ENCODE results near the gene ALX4.

Gene ALX4

GRCh38 chr11:44237156-44237555, 72.8 kb downstream of the ALX4 start:
- DNase-seq, result no peak

GRCh38 chr11:44236296-44236695, 73.6 kb downstream of the ALX4 start:
- no peak for DNase-seq

GRCh38 chr11:44235765-44236201, 74.2 kb downstream of the ALX4 start:
- no peak for DNase-seq

GRCh38 chr11:44229624-44230023, 80.3 kb downstream of the ALX4 start:
- no peak for DNase-seq

GRCh38 chr11:44229098-44229497, 80.8 kb downstream of the ALX4 start:
- no peak for DNase-seq

GRCh38 chr11:44228379-44228778, 81.6 kb downstream of the ALX4 start:
- DNase-seq, result no peak

GRCh38 chr11:44226945-44227344, 83.0 kb downstream of the ALX4 start:
- no peak for DNase-seq

GRCh38 chr11:44226490-44226889, 83.4 kb downstream of the ALX4 start:
- DNase-seq, result peak; percentile 46

GRCh38 chr11:44224867-44225501, 85.0 kb downstream of the ALX4 start:
- no peak for DNase-seq

- DNase-seq, result no peak
Measured at GRCh38 chr11:44223238-44223637, 86.7 kb downstream of the ALX4 start.

GRCh38 chr11:44221992-44222391, 87.9 kb downstream of the ALX4 start:
- DNase-seq, result no peak

- DNase-seq, result no peak
Measured at GRCh38 chr11:44221456-44221855, 88.5 kb downstream of the ALX4 start.

- DNase-seq, result no peak
Measured at GRCh38 chr11:44219830-44220796, 89.8 kb downstream of the ALX4 start.

- no peak for DNase-seq
Measured at GRCh38 chr11:44217432-44217831, 92.5 kb downstream of the ALX4 start.

- no peak for DNase-seq
Measured at GRCh38 chr11:44213148-44213547, 96.8 kb downstream of the ALX4 start.

- DNase-seq, result no peak
Measured at GRCh38 chr11:44212128-44212527, 97.8 kb downstream of the ALX4 start.
